Parathyroid adenoma (tissue), 2 donors: ENCODE results near the gene ICAM1.

Experiments used
- H2AFZ ChIP-seq: fragments of 300-600 bp; sonication (generic); one replicate; pipeline ENCODE4 v1.7.0; 2017; ENCODE audit warnings: antibody characterized with exemption, mild to moderate bottlenecking
- H3K27ac ChIP-seq: fragments of 300-600 bp; sonication (generic); one replicate; pipeline ENCODE4 v1.7.0; 2017
- H3K27me3 ChIP-seq: fragments of 300-600 bp; sonication (generic); one replicate; pipeline ENCODE4 v1.7.0; 2017; ENCODE audit warnings: low read length; ENCODE audit not compliant: control insufficient read depth, insufficient read depth
- H3K36me3 ChIP-seq: fragments of 300-600 bp; sonication (generic); one replicate; pipeline ENCODE4 v1.7.0; 2017; ENCODE audit warnings: low read length; ENCODE audit not compliant: control insufficient read depth, insufficient read depth
- H3K4me1 ChIP-seq: fragments of 300-600 bp; sonication (generic); one replicate; pipeline ENCODE4 v1.7.0; 2017; ENCODE audit warnings: control low read depth
- H3K4me2 ChIP-seq: fragments of 300-600 bp; sonication (generic); one replicate; pipeline ENCODE4 v1.7.0; 2017; ENCODE audit warnings: low read length
- H3K4me3 ChIP-seq: fragments of 300-600 bp; sonication (generic); one replicate; pipeline ENCODE4 v1.7.0; 2017; ENCODE audit warnings: low read depth, low read length
- H3K79me2 ChIP-seq: fragments of 300-600 bp; sonication (generic); one replicate; pipeline ENCODE4 v1.7.0; 2017; ENCODE audit warnings: control low read depth
- H3K9ac ChIP-seq: fragments of 300-600 bp; sonication (generic); one replicate; pipeline ENCODE4 v1.7.0; 2017; ENCODE audit warnings: mild to moderate bottlenecking
- H3K9me3 ChIP-seq: fragments of 300-600 bp; sonication (generic); one replicate; pipeline ENCODE4 v1.7.0; 2017; ENCODE audit warnings: low read length; ENCODE audit not compliant: control insufficient read depth
- TF ChIP-seq, protein P1 (sequence below): fragments of 300-600 bp; sonication (generic); IDR thresholded peaks from one replicate; pipeline ENCODE4 v1.7.0; 2017; ENCODE audit warnings: antibody characterized with exemption, mild to moderate bottlenecking
- donor health status: primary hyperparathyroidism.

ICAM1 gene

DNA sequence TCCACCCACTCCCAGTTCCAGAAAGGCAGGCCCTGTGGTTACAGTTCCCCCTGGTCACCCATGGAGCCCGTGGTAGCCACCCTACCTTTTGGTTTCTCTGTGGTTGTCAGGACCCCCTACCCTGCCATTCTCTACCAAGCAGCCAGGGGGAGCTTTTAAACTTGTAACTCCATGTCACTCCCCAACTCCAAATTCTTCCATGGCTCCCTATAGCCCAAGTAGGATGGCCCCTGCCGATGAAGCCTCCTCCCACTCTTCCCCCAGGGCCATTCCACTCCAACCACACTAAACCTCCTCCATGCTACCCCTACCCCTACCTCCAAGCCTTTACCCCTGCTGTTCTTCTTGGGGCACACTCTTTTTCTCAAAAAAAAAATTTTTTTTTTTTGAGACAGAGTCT lies 42.0 kb upstream of the ICAM1 start:
- Histone ChIP-seq H3K4me3 (no peak overlapping the region), H3K27me3 (no peaks in the 10 kb centered on the region), H3K9ac (no peak overlapping the region), H3K36me3 (no peaks in the 10 kb centered on the region), H3K79me2 (no peaks in the 10 kb centered on the region), H2AFZ (no peak overlapping the region), H3K9me3 (no peaks in the 10 kb centered on the region), H3K4me1 (peaks cover 8% of the 10 kb centered on the region), H3K27ac (no peak overlapping the region), H3K4me2 (no peak overlapping the region)
- TF ChIP-seq, protein P1, sequence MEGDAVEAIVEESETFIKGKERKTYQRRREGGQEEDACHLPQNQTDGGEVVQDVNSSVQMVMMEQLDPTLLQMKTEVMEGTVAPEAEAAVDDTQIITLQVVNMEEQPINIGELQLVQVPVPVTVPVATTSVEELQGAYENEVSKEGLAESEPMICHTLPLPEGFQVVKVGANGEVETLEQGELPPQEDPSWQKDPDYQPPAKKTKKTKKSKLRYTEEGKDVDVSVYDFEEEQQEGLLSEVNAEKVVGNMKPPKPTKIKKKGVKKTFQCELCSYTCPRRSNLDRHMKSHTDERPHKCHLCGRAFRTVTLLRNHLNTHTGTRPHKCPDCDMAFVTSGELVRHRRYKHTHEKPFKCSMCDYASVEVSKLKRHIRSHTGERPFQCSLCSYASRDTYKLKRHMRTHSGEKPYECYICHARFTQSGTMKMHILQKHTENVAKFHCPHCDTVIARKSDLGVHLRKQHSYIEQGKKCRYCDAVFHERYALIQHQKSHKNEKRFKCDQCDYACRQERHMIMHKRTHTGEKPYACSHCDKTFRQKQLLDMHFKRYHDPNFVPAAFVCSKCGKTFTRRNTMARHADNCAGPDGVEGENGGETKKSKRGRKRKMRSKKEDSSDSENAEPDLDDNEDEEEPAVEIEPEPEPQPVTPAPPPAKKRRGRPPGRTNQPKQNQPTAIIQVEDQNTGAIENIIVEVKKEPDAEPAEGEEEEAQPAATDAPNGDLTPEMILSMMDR = peak; percentile 42

DNA sequence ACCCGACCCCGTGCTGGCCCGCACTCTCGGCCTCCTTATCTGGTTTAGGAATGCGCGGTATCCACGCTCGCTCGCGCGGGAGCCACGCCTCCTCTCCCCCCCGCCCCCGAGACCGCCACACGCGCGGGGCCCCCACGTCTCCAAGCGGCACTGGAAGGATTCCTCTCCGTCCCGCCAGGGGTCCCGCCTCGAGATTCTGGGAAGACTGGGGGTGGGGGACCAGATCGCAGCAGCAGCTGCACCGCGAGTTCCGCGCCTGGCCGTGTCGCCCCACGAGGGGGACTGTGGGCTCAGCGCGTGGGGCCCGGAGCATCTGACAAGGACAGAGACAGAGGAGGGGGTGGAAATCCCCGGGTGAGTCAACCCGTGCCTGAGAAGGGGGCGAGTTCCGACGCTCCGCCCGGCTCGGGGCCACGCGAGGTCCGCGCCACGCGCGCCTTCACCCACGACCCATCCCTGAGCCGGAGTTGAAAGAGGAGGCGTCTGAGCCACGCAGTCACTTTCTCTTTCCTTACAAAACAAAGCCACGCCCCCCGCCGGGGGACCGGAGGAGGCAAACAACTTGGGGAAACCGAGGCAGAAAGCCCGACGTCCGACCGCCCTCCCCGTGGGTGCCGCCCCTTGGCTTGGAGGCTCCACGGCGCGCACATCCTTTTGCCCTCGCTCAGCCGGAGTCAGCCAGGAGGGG lies 40.6 kb upstream of the ICAM1 start:
- peak overlapping the region; percentile 78 for H3K9ac ChIP-seq
- H3K4me1 ChIP-seq = peaks cover 8% of the 10 kb centered on the region
- peak overlapping the region; percentile 91 for H3K4me2 ChIP-seq
- peak overlapping the region; percentile 52 for H3K27ac ChIP-seq
- TF ChIP-seq, protein P1 = no peak
- H3K79me2 ChIP-seq = no peaks in the 10 kb centered on the region
- peak overlapping the region; percentile 92 for H2AFZ ChIP-seq
- peak overlapping the region; percentile 90 for H3K4me3 ChIP-seq
- H3K9me3 ChIP-seq = no peaks in the 10 kb centered on the region
- H3K27me3 ChIP-seq = no peaks in the 10 kb centered on the region
- no peaks in the 10 kb centered on the region for H3K36me3 ChIP-seq

DNA sequence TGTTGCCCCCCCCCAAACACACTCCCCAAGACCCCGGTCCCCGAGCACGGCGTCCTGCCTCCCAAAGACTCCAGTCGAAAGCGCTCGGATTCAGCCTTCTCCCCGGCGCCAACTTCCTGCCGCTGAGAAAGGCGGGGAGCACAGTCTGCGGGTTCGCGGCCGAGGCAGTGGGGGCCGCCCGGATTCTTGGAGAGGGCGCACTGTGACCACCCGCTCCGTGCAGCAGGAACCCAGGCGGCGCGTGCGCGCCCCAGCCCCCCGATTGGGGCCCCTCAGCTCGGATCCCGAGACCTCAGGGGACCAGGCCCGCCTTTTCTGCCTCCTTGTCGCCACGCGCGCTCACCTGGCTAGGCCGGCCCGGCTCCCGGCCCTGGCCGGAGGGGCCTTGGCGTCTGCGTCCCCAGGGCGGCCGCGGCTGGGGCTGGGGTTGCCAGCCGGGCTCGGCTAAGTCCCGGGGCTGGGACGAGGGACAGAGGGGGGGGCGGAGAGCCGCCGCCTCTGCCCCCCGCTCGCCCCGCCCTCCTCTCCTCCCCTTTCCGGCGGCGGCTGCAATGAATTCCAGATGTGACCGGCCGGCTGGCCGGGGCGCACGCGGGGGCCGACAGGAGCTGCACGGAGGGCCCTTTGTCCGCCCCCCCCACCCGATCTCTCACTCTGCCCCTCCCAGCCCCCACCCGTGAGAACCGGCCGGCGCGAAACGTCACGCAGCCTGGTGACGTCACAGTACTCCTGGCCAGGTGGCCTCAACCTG lies 39.9 kb upstream of the ICAM1 start, which contains the start of gene S1PR2:
S1PR2 (minus strand) TSS at position 471 of the 751 bp plus-strand sequence. CDS start 6,426 bp downstream, outside the sequence.
- Histone ChIP-seq H3K4me2 (peak within 1 kb of the TSS; percentile 91), H3K9me3 (no peaks in the 10 kb centered on the region), H3K9ac (peak within 1 kb of the TSS; percentile 78), H3K27me3 (no peaks in the 10 kb centered on the region), H3K4me3 (peak within 1 kb of the TSS; percentile 90), H3K27ac (peak within 1 kb of the TSS; percentile 52), H2AFZ (peak within 1 kb of the TSS; percentile 92), H3K36me3 (no peaks in the 10 kb centered on the region), H3K79me2 (no peaks in the 10 kb centered on the region), H3K4me1 (peaks cover 11% of the 10 kb centered on the region)
- TF ChIP-seq, protein P1 = no peak

DNA sequence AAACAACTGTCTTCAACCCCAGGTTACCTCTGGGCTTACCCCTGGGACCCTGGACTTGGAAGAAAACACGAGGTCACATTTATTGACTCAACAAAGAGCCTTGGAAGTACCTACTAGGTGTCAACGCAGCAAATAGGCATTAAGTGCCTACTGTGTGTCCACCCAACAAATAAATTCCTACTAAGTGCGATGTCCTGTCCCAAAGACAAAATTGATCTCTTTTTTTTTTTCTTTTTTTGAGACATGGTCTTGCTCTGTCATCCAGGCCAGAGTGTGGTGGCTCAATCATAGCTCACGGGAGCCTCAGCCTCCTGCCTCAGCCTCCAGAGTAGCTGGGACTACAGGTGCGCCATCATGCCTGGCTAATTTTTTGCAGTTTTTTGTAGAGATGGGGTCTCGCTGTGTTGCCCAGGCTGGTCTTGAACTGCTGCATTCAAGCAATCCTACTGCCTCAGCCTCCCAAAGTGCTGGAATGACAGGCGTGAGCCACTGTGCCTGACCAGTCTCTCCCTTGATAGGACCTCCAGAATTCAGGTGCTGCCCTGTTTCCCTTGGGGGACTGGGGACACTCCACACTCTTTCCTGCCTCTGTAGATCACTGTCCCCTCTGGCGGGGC lies 39.2 kb upstream of the ICAM1 start:
- Histone ChIP-seq H3K27ac (peak overlapping the region; percentile 52), H3K4me1 (peaks cover 11% of the 10 kb centered on the region), H3K9me3 (no peaks in the 10 kb centered on the region), H3K79me2 (no peaks in the 10 kb centered on the region), H3K4me3 (peak overlapping the region; percentile 90), H3K9ac (no peak overlapping the region), H3K4me2 (peak overlapping the region; percentile 91), H2AFZ (peak overlapping the region; percentile 92), H3K36me3 (no peaks in the 10 kb centered on the region), H3K27me3 (no peaks in the 10 kb centered on the region)
- TF ChIP-seq, protein P1 = no peak
